GM21528 (cell line): Measurements from ENCODE around the gene NCKAP5.
"Not testable (repeated sequence)": the region's sequence is repeated elsewhere in the genome, so short reads cannot be mapped to it uniquely, and the experiment has no call there.

Experiments used
- ATAC-seq: cut with Tn5 transposase; IDR thresholded peaks from one replicate; pipeline ENCODE4 v1.9.1; 2021; ENCODE audit warnings: mild to moderate bottlenecking, moderate library complexity; ENCODE audit not compliant: unreplicated experiment, low FRiP score

The NCKAP5 gene

DNA sequence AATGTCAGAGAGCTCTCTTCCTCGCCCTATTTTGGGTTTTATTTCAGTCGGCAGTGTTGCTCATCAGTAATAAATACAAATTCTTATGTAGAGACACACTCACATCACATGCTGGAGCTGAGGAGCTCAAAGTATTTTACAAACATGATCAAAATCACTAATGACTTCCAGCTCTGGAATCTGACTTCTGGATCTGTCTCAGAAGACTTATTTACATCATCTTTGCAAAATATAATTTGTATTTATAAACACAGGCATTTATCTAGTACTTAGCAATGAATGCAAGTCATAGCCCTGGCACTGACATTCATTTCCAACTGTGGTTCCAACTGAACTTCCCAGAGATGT is 327.1 kb downstream of the NCKAP5 start:
- ATAC-seq = no peak

DNA sequence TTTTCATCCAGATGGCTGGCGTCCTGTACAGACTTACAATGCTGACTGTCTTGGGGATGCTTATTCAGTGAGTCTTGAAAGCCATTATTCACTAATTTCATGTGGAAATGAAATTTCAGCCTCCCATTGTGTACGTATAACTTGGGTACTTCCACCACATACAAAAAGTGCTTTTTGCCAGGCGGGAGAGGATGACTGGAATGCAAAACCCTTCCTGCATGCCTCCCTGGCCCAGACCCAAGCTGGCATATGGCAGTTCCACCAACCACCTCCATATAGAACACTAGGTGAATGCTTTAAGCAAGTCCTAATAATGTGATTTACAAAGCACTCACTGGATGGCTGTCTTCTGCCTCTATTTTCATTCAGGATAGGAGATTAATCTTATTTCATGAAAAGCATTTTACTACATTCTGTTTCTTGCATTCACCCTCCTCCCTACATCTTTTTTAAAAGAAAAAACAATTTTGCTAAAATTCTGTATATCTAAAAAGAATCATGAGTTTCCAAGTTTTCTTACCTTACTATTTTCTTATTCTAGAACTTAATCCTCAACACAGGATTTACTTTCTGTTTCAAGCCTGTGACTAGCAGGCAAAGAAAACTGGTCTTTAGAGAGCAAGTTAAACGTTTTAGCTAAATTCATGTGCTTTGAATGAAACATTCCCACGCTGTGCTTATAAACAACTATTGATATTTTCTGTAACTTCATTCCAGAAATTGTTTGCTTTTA is 327.6 kb downstream of the NCKAP5 start:
- ATAC-seq = no peak

DNA sequence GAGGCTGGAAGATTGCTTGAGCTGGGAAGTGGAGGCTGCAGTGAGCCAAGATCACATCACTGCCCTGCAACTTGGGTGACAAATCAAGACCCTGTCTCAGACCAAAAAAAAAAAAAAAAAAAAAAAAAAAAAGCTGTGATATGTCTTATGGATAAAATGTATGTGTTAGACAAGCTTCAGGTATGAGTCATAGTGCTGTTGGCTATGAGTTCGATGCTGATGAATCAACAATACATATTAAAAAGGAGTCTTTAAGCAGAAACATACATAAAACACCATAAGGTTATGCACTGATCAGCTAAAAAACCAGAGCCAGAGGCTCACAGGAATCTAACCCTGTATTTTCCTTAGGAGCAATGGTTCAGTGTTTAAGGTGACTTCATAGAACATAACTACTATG is 332.3 kb downstream of the NCKAP5 start:
- ATAC-seq = no peak

DNA sequence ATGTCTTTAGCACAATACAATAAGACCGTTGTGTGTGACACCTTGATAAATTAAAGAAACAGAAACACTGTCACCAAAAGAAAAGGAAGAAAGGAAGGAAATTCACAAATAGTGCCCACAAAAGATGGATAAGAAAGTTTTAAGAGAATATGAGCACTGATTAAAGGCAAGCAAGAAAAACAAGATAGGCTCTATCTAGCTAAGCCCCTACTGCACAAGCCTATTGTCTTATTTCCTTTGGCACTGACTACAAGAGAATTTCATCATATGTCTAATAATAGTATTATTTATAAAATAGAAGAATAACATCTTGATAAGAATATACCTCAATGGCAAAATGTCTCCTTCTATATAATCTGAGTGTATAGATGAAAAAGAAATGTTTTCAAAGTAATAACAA is 335.7 kb downstream of the NCKAP5 start:
- ATAC-seq = no peak

DNA sequence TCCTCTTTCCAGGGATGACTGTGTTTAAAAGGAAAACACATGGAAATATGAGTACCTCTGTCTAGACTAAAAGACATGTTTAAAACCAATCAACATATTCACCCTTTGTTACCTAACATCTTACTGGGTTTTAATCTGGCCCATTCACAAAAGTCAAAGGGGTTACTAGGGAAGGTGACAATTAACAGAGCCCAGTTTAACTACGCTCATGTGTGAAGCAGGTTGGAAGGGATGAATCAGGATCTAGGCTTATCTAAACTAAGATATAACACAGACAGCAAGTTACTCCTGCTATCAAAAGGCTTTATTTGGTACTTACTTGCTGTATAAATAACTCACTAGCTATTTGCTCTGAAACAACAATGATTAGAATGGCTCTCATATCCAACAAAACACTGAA is 337.0 kb downstream of the NCKAP5 start:
- ATAC-seq = no peak

DNA sequence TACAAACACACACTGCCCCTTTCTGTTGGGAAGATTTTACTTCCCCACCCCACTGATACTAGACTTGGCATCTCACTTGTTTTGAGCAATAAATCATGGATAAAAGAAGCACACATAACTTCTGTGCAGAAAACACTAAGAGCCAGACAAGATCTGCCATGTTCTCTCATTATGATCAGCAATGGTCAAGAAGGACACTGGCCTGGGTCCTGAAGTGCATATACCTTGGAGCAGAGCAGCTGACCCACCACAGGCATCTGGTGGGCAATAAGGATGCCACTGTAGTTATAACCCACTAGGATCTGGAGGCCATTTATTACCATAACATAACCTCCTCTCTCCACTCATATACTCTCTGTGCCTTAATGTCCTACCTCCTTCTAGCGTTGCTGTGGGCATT is 338.3 kb downstream of the NCKAP5 start:
- ATAC-seq = no peak

DNA sequence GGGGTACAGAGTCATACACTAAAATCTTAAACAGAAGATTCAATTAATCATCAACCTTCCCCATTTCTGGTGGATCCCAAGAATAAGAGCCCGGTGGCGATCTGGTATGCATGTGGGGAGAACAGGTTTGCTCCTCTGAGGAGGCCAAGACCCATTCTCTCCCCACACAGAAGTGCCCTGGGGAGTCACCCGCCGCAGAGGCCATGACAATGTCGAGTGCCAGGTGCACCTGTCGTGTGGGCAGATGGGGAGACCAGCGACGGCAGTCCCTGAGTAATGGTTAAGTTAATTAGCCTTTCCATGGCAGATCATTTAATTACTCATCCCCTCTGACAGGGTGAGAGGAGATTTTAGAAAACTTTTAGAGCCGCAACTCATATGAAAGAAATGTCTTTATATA is 345.0 kb downstream of the NCKAP5 start:
- no peak for ATAC-seq

DNA sequence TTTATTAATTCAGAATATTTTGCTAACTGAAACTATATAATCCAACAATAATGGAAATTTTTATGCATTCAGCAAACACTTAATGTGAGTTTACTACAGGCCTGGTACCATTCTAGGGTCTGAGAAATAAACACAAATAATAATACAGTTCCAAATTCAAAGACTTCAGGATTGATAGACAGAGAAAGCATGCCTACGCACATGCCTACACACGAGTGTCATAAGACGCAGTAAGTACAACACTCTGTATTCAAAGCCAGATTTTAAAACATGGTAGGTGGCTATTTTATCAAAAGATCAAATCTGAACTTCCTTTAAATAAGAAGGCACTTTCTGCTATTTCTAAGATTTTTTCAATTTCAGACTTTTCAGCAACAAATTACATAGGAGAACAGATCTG is 346.9 kb downstream of the NCKAP5 start:
- ATAC-seq = no peak

DNA sequence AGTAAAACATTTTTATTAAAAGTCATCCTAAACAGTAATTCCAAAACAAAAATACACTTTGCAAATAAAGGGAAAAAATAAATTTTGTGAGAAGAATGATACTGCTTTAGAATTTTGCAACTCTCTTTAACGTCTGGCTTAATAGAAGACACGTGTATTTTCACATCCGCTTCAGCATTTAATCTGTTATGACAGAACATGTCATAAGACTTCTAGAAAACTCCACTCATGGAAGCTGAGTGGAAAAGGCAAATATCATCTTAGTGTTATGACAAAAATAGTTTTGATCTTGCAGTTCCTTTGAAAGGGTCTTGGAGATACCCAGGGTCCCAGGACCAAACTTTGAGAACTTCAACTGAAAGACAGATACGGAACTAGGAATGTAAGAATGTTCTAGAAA is 350.1 kb downstream of the NCKAP5 start:
- ATAC-seq = no peak

DNA sequence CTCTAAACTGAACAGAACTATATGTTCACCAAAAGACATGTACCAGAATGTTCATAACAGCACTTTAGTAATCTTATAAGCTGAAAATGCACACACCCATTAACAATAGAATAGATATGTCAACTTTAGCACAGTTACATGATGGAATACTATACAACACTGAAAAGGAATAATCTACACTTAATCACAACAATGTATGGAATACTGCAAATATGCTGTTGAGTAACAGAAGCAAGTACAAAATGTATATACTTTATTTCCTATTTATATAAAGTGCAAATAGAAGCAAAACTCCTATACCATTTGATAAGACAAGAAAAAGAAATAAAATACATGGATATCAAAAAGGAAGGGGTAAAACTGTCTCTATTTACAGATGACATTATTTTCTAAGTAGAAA is 352.8 kb downstream of the NCKAP5 start:
- ATAC-seq = no peak

DNA sequence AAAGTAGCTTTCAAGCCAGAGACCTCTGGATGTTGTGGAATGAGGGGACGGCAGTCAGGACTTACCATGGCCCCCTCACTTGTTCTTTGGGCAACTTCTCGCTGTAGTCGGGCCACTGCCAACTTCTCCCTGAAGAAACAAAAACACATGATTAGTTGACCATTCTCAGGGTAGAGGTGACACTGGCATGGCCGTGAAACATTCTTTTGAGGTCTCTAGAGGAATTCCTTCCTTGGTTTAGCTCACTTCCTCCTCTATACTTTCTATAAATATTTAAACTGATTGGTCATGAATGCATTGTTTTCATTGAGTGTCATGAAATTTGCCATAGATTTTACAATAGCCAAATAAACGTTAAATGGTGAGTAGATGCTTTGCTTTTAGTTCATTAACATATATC is 354.6 kb downstream of the NCKAP5 start:
- no peak for ATAC-seq

DNA sequence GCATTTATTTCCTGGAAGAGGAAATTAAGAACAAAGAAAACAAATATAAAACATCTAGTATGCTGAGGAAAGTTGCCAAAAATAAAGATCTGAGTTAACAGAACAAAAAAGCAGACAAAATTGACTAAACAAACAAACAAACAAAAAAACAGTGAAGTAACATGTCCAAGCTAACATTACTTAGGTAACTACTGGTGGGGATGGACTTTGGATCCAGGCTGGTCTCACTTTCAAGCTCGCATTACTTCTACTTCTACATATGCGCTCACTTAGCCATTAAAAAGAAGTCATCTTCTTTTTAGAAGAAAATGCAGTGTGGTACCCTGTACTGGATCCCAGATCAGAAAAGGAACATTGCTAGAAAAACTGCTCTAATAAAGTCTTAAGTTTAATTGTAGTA is 358.9 kb downstream of the NCKAP5 start:
- no peak for ATAC-seq

DNA sequence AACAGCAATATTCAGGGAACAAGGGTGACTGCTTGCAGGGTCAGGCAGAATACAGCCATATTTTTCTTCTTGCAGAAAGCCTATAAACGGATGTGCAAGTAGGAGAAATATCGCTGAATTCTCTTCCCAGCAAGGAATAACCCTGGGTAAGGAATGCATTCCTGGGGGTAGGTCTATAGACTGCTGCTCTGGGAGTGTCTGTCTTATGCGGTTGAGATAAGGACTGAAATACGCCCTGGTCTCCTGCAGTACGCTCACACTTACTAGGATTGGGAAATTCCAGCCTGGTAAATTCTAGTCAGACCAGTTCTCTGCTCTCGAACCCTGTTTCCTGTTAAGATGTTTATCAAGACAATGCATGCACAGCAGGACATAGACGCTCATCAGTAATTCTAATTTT is 361.6 kb downstream of the NCKAP5 start:
- ATAC-seq = not testable (repeated sequence)

DNA sequence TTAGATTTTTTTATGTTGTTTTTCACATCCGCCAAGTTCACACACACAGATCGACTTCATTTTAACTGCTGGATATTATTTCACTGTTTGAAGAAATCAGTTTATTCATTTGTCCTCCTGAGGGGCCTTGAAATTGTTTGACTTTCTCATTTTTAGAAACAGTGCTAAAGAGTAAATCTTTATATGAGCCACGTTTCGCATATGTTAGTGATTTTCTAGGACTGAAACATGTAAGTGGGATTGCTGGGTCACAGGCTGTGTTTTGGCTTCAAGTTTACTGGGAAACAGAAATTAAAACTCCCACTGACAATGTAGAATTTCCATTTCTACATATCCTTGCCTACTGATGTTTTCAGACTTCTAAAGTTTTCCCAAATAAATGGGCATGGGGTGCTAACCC is 363.8 kb downstream of the NCKAP5 start:
- no peak for ATAC-seq

DNA sequence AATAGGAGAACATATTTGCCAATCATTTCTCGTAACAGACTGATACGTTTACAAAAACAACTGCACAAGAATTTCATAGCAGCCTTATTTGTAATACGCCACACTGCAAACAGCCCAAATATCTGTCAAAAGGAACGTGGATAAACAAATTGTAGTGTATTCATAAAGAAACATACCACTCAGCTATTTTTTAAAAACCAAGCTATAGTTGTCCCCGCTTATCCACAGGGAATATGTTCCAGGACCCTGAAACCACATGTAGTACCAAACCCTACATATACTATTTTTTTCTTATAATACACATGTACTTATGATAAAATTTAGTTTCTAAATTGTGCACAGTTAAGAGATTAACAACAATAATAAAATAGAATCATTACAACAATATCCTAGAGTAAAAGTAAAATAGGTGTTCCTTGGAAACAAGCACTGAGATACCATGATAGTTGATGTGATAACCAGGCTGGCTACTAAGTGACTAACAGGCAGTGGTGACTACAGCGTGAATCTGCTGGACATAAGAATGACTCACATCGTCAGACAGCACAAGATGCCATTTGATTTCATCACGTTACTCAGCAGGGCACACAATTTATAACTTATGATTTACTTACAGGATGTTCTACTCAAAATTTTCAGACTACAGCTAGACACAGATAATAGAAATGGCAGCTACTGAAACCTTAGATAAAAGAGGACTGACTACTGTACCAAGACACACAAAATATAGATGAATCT is 367.4 kb downstream of the NCKAP5 start:
- no peak for ATAC-seq

DNA sequence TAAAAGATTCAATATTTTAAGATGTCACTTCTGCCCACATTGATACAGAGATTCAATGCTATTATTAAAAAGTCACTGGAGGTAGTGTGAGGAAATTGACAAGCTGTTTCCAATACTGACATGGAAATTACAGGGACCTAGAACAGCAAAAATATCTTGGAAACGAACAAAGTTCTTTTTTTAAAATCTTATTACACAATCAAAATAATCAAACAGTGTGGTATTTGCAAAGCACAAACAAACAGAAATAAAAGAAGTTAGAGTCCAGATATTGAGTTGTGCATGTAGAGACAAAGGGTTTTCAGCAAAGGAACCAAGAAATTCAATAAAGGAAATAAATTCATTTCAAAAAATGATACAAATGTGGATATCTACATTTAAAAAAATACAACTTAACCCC is 369.6 kb downstream of the NCKAP5 start:
- no peak for ATAC-seq

DNA sequence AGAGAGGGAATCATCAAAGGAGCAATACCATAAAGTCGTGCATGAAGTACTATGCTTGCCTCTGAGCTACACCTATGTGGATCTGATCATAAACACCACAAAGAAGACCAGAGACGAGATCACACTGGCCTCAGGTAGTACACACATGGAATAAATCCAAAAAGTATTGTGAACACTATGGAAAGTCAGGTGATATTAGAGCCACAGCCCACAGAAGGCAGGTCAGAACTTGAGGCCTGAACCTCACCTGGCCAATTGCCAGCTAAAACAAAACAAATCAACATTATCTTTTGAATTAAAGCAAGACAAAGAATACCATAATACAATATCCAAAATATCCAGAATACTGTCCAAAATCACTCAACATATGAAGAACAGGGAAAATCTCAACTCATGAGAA is 371.1 kb downstream of the NCKAP5 start:
- ATAC-seq = no peak

DNA sequence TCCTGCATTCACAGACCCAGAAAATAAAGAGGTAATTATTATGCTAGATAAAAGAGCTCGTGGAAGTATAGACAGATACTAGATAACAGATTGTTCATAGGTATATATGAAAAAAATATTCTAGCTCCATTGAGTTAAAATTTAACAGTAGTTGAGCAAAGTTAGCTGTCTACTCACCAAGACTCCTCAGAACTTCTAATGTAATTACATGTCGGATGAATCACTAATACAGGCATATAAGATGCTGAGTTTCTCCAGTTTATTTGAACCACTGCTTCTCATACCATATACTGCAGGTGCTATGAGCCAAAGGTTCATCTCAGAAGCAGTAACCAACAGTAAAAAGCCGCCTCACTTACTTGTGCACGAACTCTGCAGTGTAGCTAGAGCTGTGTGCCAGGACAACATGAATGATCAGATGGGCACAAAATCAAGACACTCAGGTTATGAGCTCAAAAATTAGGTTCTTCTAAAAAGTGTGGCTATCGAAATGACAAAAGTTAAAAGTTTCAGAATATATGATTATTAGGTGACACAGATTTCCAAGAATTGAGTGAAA is 373.4 kb downstream of the NCKAP5 start:
- no peak for ATAC-seq

DNA sequence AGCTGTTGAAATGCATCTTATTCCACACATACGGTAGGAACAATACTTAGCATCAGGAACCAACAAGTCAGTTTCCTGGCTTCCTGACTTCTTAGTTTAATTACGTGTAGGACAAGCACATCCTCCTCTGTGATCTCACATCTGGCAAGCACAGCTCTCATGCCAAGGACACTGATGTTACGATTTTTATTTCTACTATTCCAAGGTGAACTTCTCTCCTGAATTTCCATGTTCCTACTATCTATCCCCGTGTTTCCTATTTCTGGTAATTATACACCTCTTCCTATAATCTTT is 374.0 kb downstream of the NCKAP5 start:
- ATAC-seq = no peak

DNA sequence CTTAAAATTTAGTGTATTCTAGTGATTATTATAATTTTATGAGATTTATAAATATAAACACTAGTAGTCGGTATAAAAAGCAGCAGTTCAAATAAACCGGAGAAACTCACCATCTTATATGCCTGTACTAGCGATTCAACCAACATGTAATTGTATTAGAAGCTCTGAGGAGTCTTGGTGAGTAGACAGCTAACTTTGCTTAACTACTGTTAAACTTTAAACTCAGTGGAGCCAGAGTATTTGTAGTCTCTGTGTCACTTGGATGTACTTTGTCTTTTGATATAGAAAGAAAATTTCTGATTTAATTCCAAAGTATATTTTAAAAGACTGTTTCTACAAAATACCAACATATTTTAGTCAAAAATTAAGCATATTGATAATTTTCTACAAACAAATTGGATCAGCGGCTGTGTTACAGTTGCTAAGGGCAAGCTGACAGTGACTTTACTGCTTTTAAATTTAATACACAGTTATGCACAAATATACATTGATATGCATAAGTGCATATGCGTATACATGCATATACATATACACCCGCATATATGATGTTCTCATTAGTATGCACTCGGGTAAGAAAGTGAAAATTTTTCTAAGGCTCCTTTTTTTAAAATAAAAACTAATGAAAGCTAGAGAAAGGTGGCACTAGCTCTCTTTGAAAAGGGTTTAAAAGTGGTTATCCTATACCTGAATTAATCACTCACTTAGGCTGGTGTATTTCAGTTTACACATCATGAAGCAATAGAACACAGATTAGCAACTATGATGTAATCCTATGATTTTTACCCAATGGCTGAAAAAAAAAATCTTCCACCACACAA is 374.5 kb downstream of the NCKAP5 start:
- no peak for ATAC-seq

DNA sequence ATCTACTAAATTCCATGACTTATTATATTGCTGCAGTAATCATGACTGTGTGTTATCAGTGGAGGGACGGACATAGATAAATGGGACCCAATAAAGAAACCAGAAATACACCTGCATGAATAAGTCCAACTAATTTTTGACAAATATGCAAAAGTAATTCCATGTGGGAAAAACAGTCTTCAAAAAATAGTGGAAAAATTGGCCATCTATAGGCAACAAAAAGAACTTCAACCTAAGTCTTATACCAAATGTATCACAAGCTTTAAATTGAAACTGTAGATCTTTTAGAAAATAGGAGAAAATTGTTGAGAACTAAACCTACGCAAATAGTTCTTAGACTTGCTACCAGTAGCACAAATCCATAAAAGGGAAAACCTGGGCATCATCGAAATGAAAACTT is 376.2 kb downstream of the NCKAP5 start:
- no peak for ATAC-seq
